Liver (tissue), 3 donors: Measurements from ENCODE around the gene PCDH12.

Source experiments
- CTCF ChIP-seq: fragments of 150-350 bp; IDR thresholded peaks from 2 replicates; pipeline ENCODE4 v1.5.1; 2017; ENCODE audit warnings: improper control_type of control experiment, low read depth, low read length; ENCODE audit not compliant: missing input control
- MAX ChIP-seq: IDR thresholded peaks from 2 replicates; pipeline ENCODE4 v1.6.1; 2016; ENCODE audit warnings: antibody characterized with exemption
- RAD21 ChIP-seq, 2 donors: IDR thresholded peaks; 2 replicates each; pipeline ENCODE4 v1.6.1; 2016; ENCODE audit warnings: antibody characterized with exemption in 2 of 2, mild to moderate bottlenecking in 2 of 2
- RXRA ChIP-seq, 2 donors: IDR thresholded peaks; 2 replicates each; pipeline ENCODE4 v1.6.1; 2017 to 2018; ENCODE audit warnings: antibody characterized with exemption in 2 of 2, mild to moderate bottlenecking in 1 of 2
- TAF1 ChIP-seq: conservative IDR thresholded peaks from 2 replicates; pipeline ENCODE4 v1.6.1; 2016; ENCODE audit warnings: antibody characterized with exemption, mild to moderate bottlenecking
- TF ChIP-seq, protein P1 (sequence below): IDR thresholded peaks from 2 replicates; pipeline ENCODE4 v1.6.1; 2016; ENCODE audit warnings: antibody characterized with exemption, mild to moderate bottlenecking
- donor health status: healthy.
- donor health status: healthy.

DNA sequence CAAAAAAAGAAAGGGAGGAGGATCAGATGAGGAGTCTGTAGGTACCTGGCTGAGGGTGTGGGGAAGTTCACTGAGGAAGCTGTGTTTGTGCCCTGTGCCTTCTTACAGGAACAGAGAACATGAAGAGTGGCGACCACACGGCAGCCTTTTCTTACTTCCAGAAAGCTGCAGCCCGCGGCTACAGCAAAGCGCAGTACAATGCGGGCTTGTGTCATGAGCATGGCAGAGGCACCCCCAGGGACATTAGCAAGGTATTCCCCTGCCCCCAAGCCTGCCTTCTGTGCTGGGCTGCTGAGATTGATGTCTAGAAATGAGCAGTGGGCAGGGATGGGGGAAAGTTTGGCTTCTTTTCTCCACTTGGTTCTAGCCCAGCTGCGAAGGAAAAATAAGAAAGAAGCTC is 24.9 kb downstream of the PCDH12 start:
- TF ChIP-seq CTCF (no peak), RXRA (IDR thresholded peaks at IDR 0.05) (no peak), RAD21 (IDR thresholded peaks at IDR 0.05) (no peak), MAX (no peak), TAF1 (no peak)
- TF ChIP-seq, protein P1, sequence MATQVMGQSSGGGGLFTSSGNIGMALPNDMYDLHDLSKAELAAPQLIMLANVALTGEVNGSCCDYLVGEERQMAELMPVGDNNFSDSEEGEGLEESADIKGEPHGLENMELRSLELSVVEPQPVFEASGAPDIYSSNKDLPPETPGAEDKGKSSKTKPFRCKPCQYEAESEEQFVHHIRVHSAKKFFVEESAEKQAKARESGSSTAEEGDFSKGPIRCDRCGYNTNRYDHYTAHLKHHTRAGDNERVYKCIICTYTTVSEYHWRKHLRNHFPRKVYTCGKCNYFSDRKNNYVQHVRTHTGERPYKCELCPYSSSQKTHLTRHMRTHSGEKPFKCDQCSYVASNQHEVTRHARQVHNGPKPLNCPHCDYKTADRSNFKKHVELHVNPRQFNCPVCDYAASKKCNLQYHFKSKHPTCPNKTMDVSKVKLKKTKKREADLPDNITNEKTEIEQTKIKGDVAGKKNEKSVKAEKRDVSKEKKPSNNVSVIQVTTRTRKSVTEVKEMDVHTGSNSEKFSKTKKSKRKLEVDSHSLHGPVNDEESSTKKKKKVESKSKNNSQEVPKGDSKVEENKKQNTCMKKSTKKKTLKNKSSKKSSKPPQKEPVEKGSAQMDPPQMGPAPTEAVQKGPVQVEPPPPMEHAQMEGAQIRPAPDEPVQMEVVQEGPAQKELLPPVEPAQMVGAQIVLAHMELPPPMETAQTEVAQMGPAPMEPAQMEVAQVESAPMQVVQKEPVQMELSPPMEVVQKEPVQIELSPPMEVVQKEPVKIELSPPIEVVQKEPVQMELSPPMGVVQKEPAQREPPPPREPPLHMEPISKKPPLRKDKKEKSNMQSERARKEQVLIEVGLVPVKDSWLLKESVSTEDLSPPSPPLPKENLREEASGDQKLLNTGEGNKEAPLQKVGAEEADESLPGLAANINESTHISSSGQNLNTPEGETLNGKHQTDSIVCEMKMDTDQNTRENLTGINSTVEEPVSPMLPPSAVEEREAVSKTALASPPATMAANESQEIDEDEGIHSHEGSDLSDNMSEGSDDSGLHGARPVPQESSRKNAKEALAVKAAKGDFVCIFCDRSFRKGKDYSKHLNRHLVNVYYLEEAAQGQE: no peak
